ENCODE data around the gene DRAM1. TPM values are rescaled to one million over a fixed set of nuclear protein-coding genes. Genes with fewer than 3 reads are reported as not detected.
"Not testable (repeated sequence)": the region's sequence is repeated elsewhere in the genome, so short reads cannot be mapped to it uniquely, and the experiment has no call there.

DRAM1 gene
- total RNA-seq, 2 experiments from 2014 or later, result 1.4 to 2.5 TPM

- Mint-ChIP-seq H3K4me3 (no peak overlapping the region), H3K27ac (no peak overlapping the region), H3K36me3 (ENCODE audit: low read depth) (no peaks in the 10 kb centered on the region), H3K27me3 (peaks cover 2% of the 10 kb centered on the region), H3K4me1 (peaks cover 3% of the 10 kb centered on the region), H3K9me3 (peaks cover 10% of the 10 kb centered on the region)
- ChIA-PET POLR2A (no interaction called here), CTCF (interaction anchor here (0.6 to 0.9 kb wide), 2 partner anchors 11 to 468 kb away, joined by 3 to 4 read pairs; no protein-coding TSS in a partner anchor)
- no peak for DNase-seq
Measured at GRCh38 chr12:101866615-101867373, 10.6 kb upstream of the DRAM1 start.

- POLR2A ChIA-PET, result not testable (repeated sequence)
Measured at GRCh38 chr12:101867619-101868018, 9.8 kb upstream of the DRAM1 start.

GRCh38 chr12:101870925-101871324, 6.5 kb upstream of the DRAM1 start:
- no peak overlapping the region for H3K4me3 Mint-ChIP-seq

More at GRCh38 chr12:101867619-101868018, 9.8 kb upstream of the DRAM1 start:
- H3K27me3 Mint-ChIP-seq; H3K36me3 Mint-ChIP-seq (ENCODE audit: low read depth); H3K27ac Mint-ChIP-seq; H3K9me3 Mint-ChIP-seq; H3K4me1 Mint-ChIP-seq; DNase-seq; CTCF ChIA-PET; H3K4me3 Mint-ChIP-seq: not testable (repeated sequence)

GRCh38 chr12:101875162-101875561, 2.2 kb upstream of the DRAM1 start:
- Mint-ChIP-seq H3K4me1 (peaks cover 14% of the 10 kb centered on the region), H3K4me3 (no peak overlapping the region), H3K27me3 (peaks cover 4% of the 10 kb centered on the region), H3K9me3 (no peaks in the 10 kb centered on the region), H3K36me3 (ENCODE audit: low read depth) (peaks cover 3% of the 10 kb centered on the region), H3K27ac (no peak overlapping the region)
- POLR2A ChIA-PET, result no interaction called here
- CTCF ChIA-PET, result interaction anchor here (0.9 to 1.6 kb wide), 3 partner anchors 32 to 183 kb away, joined by 3 to 4 read pairs (median 3); partner anchors contain the start of gene GNPTAB
- DNase-seq, result no peak

More at GRCh38 chr12:101870925-101871324, 6.5 kb upstream of the DRAM1 start:
- no peaks in the 10 kb centered on the region for H3K36me3 Mint-ChIP-seq (ENCODE audit: low read depth)
- POLR2A ChIA-PET, result no interaction called here
- CTCF ChIA-PET, result interaction anchor here (0.6 to 1.0 kb wide), 4 partner anchors 69 to 659 kb away, joined by 3 to 5 read pairs (median 4); no protein-coding TSS in a partner anchor
- H3K27ac Mint-ChIP-seq, result no peak overlapping the region
- H3K9me3 Mint-ChIP-seq, result peaks cover under 1% of the 10 kb centered on the region
- no peak for DNase-seq
- peaks cover 2% of the 10 kb centered on the region for H3K27me3 Mint-ChIP-seq
- peaks cover 2% of the 10 kb centered on the region for H3K4me1 Mint-ChIP-seq

GRCh38 chr12:101876322-101876860, 989 bp upstream of the DRAM1 start:
- Mint-ChIP-seq H3K9me3 (no peaks in the 10 kb centered on the region), H3K27me3 (peaks cover 5% of the 10 kb centered on the region), H3K36me3 (ENCODE audit: low read depth) (peaks cover 5% of the 10 kb centered on the region), H3K4me1 (peaks cover 14% of the 10 kb centered on the region), H3K27ac (peak overlapping the region; percentile 83), H3K4me3 (peak overlapping the region; percentile 75)
- no peak for DNase-seq
- CTCF ChIA-PET, result interaction anchor here (0.5 kb wide), 1 partner anchor 9 kb away, joined by 4 read pairs; no protein-coding TSS in a partner anchor
- POLR2A ChIA-PET, result no interaction called here

GRCh38 chr12:101877806-101878242, 444 bp downstream of the DRAM1 start:
- ChIA-PET POLR2A (no interaction called here), CTCF (no interaction called here)
- Mint-ChIP-seq H3K27me3 (peaks cover 7% of the 10 kb centered on the region), H3K4me3 (peak overlapping the region; percentile 75), H3K27ac (peak overlapping the region; percentile 83), H3K4me1 (peaks cover 14% of the 10 kb centered on the region), H3K9me3 (no peaks in the 10 kb centered on the region), H3K36me3 (ENCODE audit: low read depth) (peaks cover 5% of the 10 kb centered on the region)
- DNase-seq, result no peak

- H3K27me3 Mint-ChIP-seq, result peaks cover 7% of the 10 kb centered on the region
- ChIA-PET POLR2A (no interaction called here), CTCF (no interaction called here)
- peak overlapping the region; percentile 83 for H3K27ac Mint-ChIP-seq
- H3K36me3 Mint-ChIP-seq (ENCODE audit: low read depth), result peaks cover 5% of the 10 kb centered on the region
- peak overlapping the region; percentile 75 for H3K4me3 Mint-ChIP-seq
- H3K4me1 Mint-ChIP-seq, result peaks cover 14% of the 10 kb centered on the region
- no peak for DNase-seq
- no peaks in the 10 kb centered on the region for H3K9me3 Mint-ChIP-seq
Measured at GRCh38 chr12:101878243-101878821, 952 bp downstream of the DRAM1 start.

GRCh38 chr12:101880769-101881168, 3.4 kb downstream of the DRAM1 start:
- no peak for DNase-seq
- CTCF ChIA-PET, result interaction anchor here (1.2 kb wide), 1 partner anchor 55 kb away, joined by 3 read pairs; no protein-coding TSS in a partner anchor
- Mint-ChIP-seq H3K36me3 (ENCODE audit: low read depth) (peaks cover 5% of the 10 kb centered on the region), H3K27ac (no peak overlapping the region), H3K9me3 (no peaks in the 10 kb centered on the region), H3K27me3 (peaks cover 7% of the 10 kb centered on the region), H3K4me3 (no peak overlapping the region), H3K4me1 (peaks cover 14% of the 10 kb centered on the region)
- POLR2A ChIA-PET, result no interaction called here

- Mint-ChIP-seq H3K27ac (no peak overlapping the region), H3K36me3 (ENCODE audit: low read depth) (peaks cover 5% of the 10 kb centered on the region), H3K9me3 (no peaks in the 10 kb centered on the region), H3K27me3 (peaks cover 7% of the 10 kb centered on the region), H3K4me3 (no peak overlapping the region), H3K4me1 (peaks cover 13% of the 10 kb centered on the region)
- no peak for DNase-seq
- POLR2A ChIA-PET, result no interaction called here
- CTCF ChIA-PET, result interaction anchor here (0.7 to 1.2 kb wide), 2 partner anchors 55 to 772 kb away, joined by 3 read pairs; no protein-coding TSS in a partner anchor
Measured at GRCh38 chr12:101881228-101881627, 3.8 kb downstream of the DRAM1 start.

- H3K27ac Mint-ChIP-seq, result no peak overlapping the region
- no peaks in the 10 kb centered on the region for H3K9me3 Mint-ChIP-seq
- peaks cover 2% of the 10 kb centered on the region for H3K36me3 Mint-ChIP-seq (ENCODE audit: low read depth)
- peaks cover 2% of the 10 kb centered on the region for H3K27me3 Mint-ChIP-seq
- peaks cover under 1% of the 10 kb centered on the region for H3K4me1 Mint-ChIP-seq
- ChIA-PET POLR2A (no interaction called here), CTCF (interaction anchor here (0.6 to 1.0 kb wide), 2 partner anchors 470 to 1654 kb away, joined by 3 to 4 read pairs; no protein-coding TSS in a partner anchor)
- DNase-seq, result no peak
- H3K4me3 Mint-ChIP-seq, result no peak overlapping the region
Measured at GRCh38 chr12:101884174-101884573, 6.8 kb downstream of the DRAM1 start.

GRCh38 chr12:101884781-101885340, 7.5 kb downstream of the DRAM1 start:
- H3K4me1 Mint-ChIP-seq; POLR2A ChIA-PET; DNase-seq; H3K36me3 Mint-ChIP-seq (ENCODE audit: low read depth); H3K27ac Mint-ChIP-seq; H3K9me3 Mint-ChIP-seq; H3K4me3 Mint-ChIP-seq; H3K27me3 Mint-ChIP-seq: not testable (repeated sequence)
- CTCF ChIA-PET, result interaction anchor here (0.7 kb wide), 1 partner anchor 9 kb away, joined by 4 read pairs; no protein-coding TSS in a partner anchor

GRCh38 chr12:101885912-101886561, 8.7 kb downstream of the DRAM1 start:
- POLR2A ChIA-PET, result no interaction called here
- H3K27me3 Mint-ChIP-seq, result peaks cover 2% of the 10 kb centered on the region
- H3K36me3 Mint-ChIP-seq (ENCODE audit: low read depth), result no peaks in the 10 kb centered on the region
- CTCF ChIA-PET, result interaction anchor here (0.6 kb wide), 1 partner anchor 18 kb away, joined by 3 read pairs; no protein-coding TSS in a partner anchor
- no peak overlapping the region for H3K27ac Mint-ChIP-seq
- H3K4me1 Mint-ChIP-seq, result peaks cover 1% of the 10 kb centered on the region
- H3K4me3 Mint-ChIP-seq, result no peak overlapping the region
- DNase-seq, result no peak
- no peaks in the 10 kb centered on the region for H3K9me3 Mint-ChIP-seq

Data from activated CD4-positive, alpha-beta T cell treated with anti-CD3 and anti-CD28 coated beads, Interleukin-2, amount 10 ng/mL, durations not matched to agents 7 days and 5 days (primary cell).